ENCODE measurements around the gene EDEM1.

Gene EDEM1

GRCh38 chr3:5222283-5223005, 34.9 kb downstream of the EDEM1 start:
- no peak overlapping the region for H3K4me3 Mint-ChIP-seq
- H3K27ac Mint-ChIP-seq: no peak overlapping the region
- no peaks in the 10 kb centered on the region for H3K9me3 Mint-ChIP-seq
- no peaks in the 10 kb centered on the region for H3K27me3 Mint-ChIP-seq (ENCODE audit: low read depth)
- H3K36me3 Mint-ChIP-seq (ENCODE audit: low read depth): peaks cover 7% of the 10 kb centered on the region
- peaks cover 18% of the 10 kb centered on the region for H3K4me1 Mint-ChIP-seq
- TF ChIP-seq CTCF (IDR thresholded peaks at IDR 0.05; ENCODE audit: unreplicated experiment in 3 of 3): no peak

GRCh38 chr3:5226783-5227182, 39.3 kb downstream of the EDEM1 start:
- H3K27me3 Mint-ChIP-seq (ENCODE audit: low read depth): peaks cover 36% of the 10 kb centered on the region
- no peak overlapping the region for H3K4me3 Mint-ChIP-seq
- TF ChIP-seq CTCF (IDR thresholded peaks at IDR 0.05; ENCODE audit: unreplicated experiment in 3 of 3): peak; percentile 51 to 65 (median 58)
- H3K4me1 Mint-ChIP-seq: no peaks in the 10 kb centered on the region
- H3K36me3 Mint-ChIP-seq (ENCODE audit: low read depth): no peaks in the 10 kb centered on the region
- peak overlapping the region in 1 of 3 experiments; percentile 2 for H3K27ac Mint-ChIP-seq
- no peaks in the 10 kb centered on the region for H3K9me3 Mint-ChIP-seq

GRCh38 chr3:5227812-5228211, 40.3 kb downstream of the EDEM1 start:
- Mint-ChIP-seq H3K27ac (no peak overlapping the region), H3K4me3 (no peak overlapping the region), H3K9me3 (no peaks in the 10 kb centered on the region), H3K27me3 (ENCODE audit: low read depth) (peaks cover 44% of the 10 kb centered on the region), H3K4me1 (no peaks in the 10 kb centered on the region), H3K36me3 (ENCODE audit: low read depth) (no peaks in the 10 kb centered on the region)
- no peak for TF ChIP-seq CTCF (IDR thresholded peaks at IDR 0.05; ENCODE audit: unreplicated experiment in 3 of 3)

- H3K4me3 Mint-ChIP-seq: no peak overlapping the region
- no peaks in the 10 kb centered on the region for H3K36me3 Mint-ChIP-seq (ENCODE audit: low read depth)
- H3K9me3 Mint-ChIP-seq: no peaks in the 10 kb centered on the region
- peaks cover 44% of the 10 kb centered on the region for H3K27me3 Mint-ChIP-seq (ENCODE audit: low read depth)
- no peaks in the 10 kb centered on the region for H3K4me1 Mint-ChIP-seq
- H3K27ac Mint-ChIP-seq: no peak overlapping the region
- TF ChIP-seq CTCF (IDR thresholded peaks at IDR 0.05; ENCODE audit: unreplicated experiment in 3 of 3): no peak
These were observed 41.9 kb downstream of the EDEM1 start for GRCh38 chr3:5229414-5229813.

GRCh38 chr3:5231074-5231473, 43.6 kb downstream of the EDEM1 start:
- Mint-ChIP-seq H3K4me1 (no peaks in the 10 kb centered on the region), H3K9me3 (no peaks in the 10 kb centered on the region), H3K27me3 (ENCODE audit: low read depth) (peaks cover 44% of the 10 kb centered on the region), H3K36me3 (ENCODE audit: low read depth) (no peaks in the 10 kb centered on the region), H3K27ac (no peak overlapping the region), H3K4me3 (no peak overlapping the region)
- no peak for TF ChIP-seq CTCF (IDR thresholded peaks at IDR 0.05; ENCODE audit: unreplicated experiment in 3 of 3)

- TF ChIP-seq CTCF (IDR thresholded peaks at IDR 0.05; ENCODE audit: unreplicated experiment in 3 of 3): no peak
- Mint-ChIP-seq H3K9me3 (no peaks in the 10 kb centered on the region), H3K27me3 (ENCODE audit: low read depth) (peaks cover 44% of the 10 kb centered on the region), H3K27ac (no peak overlapping the region), H3K4me1 (no peaks in the 10 kb centered on the region), H3K4me3 (no peak overlapping the region), H3K36me3 (ENCODE audit: low read depth) (no peaks in the 10 kb centered on the region)
These were observed 44.0 kb downstream of the EDEM1 start for GRCh38 chr3:5231487-5231886.
